Activated CD8-positive, alpha-beta T cell treated with anti-CD3 and anti-CD28 coated beads for 36 hours (primary cell): ENCODE results near the gene RNF19B. TPM values are rescaled to one million over a fixed set of nuclear protein-coding genes. Genes with fewer than 3 reads are reported as not detected.

ENCODE experiments used
- ATAC-seq: fragments of 200-7000 bp; cut with Tn5 transposase; one replicate; pipeline ENCODE4 v1.10.0; 2021; ENCODE audit warnings: mild to moderate bottlenecking, moderate library complexity
- CTCF ChIA-PET: fragments of 350-600 bp; sonication (Branson Sonifier 250); formaldehyde crosslinking; loops from one replicate; lab custom pipeline; 2021; ENCODE audit warnings: antibody characterized with exemption; lab: Charles Lee
- POLR2A ChIA-PET: fragments of 350-600 bp; sonication (Branson Sonifier 250); formaldehyde crosslinking; loops from one replicate; lab custom pipeline; 2021; ENCODE audit warnings: antibody characterized with exemption; lab: Charles Lee
- DNase-seq: peaks from one replicate; pipeline ENCODE4 v3.0.0-alpha.2; 2020
- H3K27ac Mint-ChIP-seq: one replicate; pipeline ENCODE4 v1.8.0; 2021; ENCODE audit warnings: mild to moderate bottlenecking, mixed read lengths
- H3K27me3 Mint-ChIP-seq: one replicate; pipeline ENCODE4 v1.8.0; 2021; ENCODE audit warnings: mixed read lengths
- H3K36me3 Mint-ChIP-seq: one replicate; pipeline ENCODE4 v1.8.0; 2021; ENCODE audit warnings: low read depth, mixed read lengths
- H3K4me1 Mint-ChIP-seq: one replicate; pipeline ENCODE4 v1.8.0; 2021; ENCODE audit warnings: low read depth, mixed read lengths
- H3K4me3 Mint-ChIP-seq: one replicate; pipeline ENCODE4 v1.8.0; 2021; ENCODE audit warnings: mild to moderate bottlenecking, moderate library complexity, mixed read lengths
- H3K9me3 Mint-ChIP-seq: one replicate; pipeline ENCODE4 v1.8.0; 2021; ENCODE audit warnings: mixed read lengths
- intact Hi-C: fragments of 100-400 bp; cut with micrococcal nuclease; formaldehyde crosslinking; loops from one replicate; pipeline ENCODE4 v1.10.0; 2022
- total RNA-seq, 2 experiments: library from RNA; stranded (reverse); gene quantifications; one replicate each; pipeline ENCODE4 v1.2.3, GENCODE V29; 2021
- TF ChIP-seq, protein P1 (sequence below): fragments of 200-600 bp; IDR thresholded peaks from one replicate; pipeline ENCODE4 v1.8.0; 2022; ENCODE audit warnings: antibody characterized with exemption, mild to moderate bottlenecking

The RNF19B gene
- total RNA-seq, 2 experiments from 2014 or later: 10.6 to 10.9 TPM

DNA sequence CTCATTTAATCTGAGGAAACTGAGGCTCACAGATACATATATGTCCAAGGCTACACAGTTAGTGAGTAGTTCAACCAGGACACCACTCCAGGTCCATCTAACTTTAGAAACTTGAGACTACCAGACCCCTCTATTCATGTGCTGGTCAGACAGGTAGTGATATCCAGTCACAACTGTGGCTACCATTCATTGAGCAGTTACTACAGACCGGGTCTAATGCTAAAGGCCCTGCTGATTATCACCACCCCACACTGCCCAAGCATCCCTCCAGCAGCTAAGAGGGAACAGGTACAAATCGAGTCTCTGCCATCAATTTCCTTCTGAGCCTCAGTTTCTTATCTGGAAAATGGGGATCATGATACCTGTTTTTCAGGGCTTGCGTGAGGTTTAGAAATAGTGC is 73.0 kb downstream of the RNF19B start:
- no peak overlapping the region for H3K27ac Mint-ChIP-seq
- DNase-seq (no peak), ATAC-seq (no peak)
- H3K9me3 Mint-ChIP-seq: no peaks in the 10 kb centered on the region
- no peak overlapping the region for H3K4me3 Mint-ChIP-seq
- H3K27me3 Mint-ChIP-seq: peaks cover 55% of the 10 kb centered on the region
- intact Hi-C loops: no loop called here
- no peaks in the 10 kb centered on the region for H3K36me3 Mint-ChIP-seq
- CTCF ChIA-PET: interaction anchor here (0.6 to 5.0 kb wide), 16 partner anchors 7 to 497 kb away, joined by 3 to 31 read pairs (median 6); partner anchors contain the start of gene BSDC1
- TF ChIP-seq, protein P1, sequence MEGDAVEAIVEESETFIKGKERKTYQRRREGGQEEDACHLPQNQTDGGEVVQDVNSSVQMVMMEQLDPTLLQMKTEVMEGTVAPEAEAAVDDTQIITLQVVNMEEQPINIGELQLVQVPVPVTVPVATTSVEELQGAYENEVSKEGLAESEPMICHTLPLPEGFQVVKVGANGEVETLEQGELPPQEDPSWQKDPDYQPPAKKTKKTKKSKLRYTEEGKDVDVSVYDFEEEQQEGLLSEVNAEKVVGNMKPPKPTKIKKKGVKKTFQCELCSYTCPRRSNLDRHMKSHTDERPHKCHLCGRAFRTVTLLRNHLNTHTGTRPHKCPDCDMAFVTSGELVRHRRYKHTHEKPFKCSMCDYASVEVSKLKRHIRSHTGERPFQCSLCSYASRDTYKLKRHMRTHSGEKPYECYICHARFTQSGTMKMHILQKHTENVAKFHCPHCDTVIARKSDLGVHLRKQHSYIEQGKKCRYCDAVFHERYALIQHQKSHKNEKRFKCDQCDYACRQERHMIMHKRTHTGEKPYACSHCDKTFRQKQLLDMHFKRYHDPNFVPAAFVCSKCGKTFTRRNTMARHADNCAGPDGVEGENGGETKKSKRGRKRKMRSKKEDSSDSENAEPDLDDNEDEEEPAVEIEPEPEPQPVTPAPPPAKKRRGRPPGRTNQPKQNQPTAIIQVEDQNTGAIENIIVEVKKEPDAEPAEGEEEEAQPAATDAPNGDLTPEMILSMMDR: no peak
- POLR2A ChIA-PET: no interaction called here
- peaks cover 5% of the 10 kb centered on the region for H3K4me1 Mint-ChIP-seq

DNA sequence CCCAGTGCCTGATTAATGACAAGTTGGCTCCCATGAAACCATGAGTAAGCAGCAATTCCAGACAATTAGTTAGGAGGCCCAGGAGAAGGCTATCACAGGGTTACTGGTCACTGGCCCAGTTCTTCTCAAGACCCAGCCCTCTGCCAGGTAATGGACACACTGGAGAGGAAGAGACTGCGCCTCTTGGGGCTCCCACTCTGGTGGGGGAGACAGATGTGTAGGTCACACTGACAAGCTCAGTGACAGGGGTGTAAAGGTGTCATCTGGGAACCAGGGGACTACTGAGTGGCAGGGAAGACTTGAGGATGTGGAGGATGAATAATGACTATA is 73.4 kb downstream of the RNF19B start:
- Mint-ChIP-seq H3K4me3 (no peak overlapping the region), H3K27ac (no peak overlapping the region), H3K9me3 (no peaks in the 10 kb centered on the region), H3K27me3 (peaks cover 52% of the 10 kb centered on the region), H3K36me3 (no peaks in the 10 kb centered on the region), H3K4me1 (peaks cover 5% of the 10 kb centered on the region)
- CTCF ChIA-PET: interaction anchor here (0.6 to 5.0 kb wide), 6 partner anchors 15 to 497 kb away, joined by 3 to 31 read pairs (median 7); partner anchors contain the start of gene BSDC1
- TF ChIP-seq, protein P1: no peak
- ATAC-seq: no peak
- intact Hi-C loops: no loop called here
- DNase-seq: no peak
- POLR2A ChIA-PET: no interaction called here

DNA sequence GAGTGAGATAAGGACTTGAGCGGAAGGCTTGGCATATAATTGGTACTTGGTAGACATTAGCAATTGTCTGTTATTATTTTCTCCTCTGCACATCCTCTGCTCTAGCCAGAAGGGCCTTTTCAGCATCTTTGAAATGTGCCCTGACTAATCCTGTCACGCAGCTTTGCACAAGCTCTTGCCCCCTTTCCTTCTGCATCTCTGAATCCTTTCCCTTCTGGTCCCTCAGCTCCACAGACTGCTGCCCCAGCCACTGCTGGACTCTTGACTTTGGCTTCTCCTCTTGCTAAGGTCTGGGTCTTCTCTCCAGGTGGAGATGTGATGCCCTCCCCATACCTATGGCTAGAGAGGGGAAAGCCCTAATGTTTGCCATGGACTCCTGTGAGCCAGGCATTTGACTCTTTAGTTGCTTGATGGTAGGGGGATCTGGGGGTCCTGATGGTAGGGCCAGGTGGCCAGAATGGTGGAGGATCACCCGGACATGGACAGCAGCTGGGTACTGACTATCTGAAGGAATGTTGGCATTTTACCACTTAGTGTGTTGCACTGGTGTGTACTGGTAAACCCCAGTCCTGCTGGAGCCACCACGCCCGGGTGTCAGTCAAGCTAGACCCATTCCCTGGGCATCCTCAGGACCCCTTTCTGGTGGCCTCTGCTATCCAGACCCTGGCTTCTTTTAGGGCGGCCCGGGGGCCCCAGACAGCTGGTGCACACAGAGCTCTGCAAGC is 73.9 kb downstream of the RNF19B start:
- CTCF ChIA-PET: interaction anchor here (0.6 to 5.0 kb wide), 3 partner anchors 14 to 61 kb away, joined by 3 to 31 read pairs (median 8); no protein-coding TSS in a partner anchor
- ATAC-seq: no peak
- H3K4me1 Mint-ChIP-seq: peaks cover 5% of the 10 kb centered on the region
- no peak overlapping the region for H3K4me3 Mint-ChIP-seq
- POLR2A ChIA-PET: no interaction called here
- H3K27me3 Mint-ChIP-seq: peaks cover 51% of the 10 kb centered on the region
- TF ChIP-seq, protein P1: no peak
- no peaks in the 10 kb centered on the region for H3K9me3 Mint-ChIP-seq
- H3K36me3 Mint-ChIP-seq: no peaks in the 10 kb centered on the region
- DNase-seq: no peak
- H3K27ac Mint-ChIP-seq: no peak overlapping the region
- intact Hi-C loops: no loop called here

DNA sequence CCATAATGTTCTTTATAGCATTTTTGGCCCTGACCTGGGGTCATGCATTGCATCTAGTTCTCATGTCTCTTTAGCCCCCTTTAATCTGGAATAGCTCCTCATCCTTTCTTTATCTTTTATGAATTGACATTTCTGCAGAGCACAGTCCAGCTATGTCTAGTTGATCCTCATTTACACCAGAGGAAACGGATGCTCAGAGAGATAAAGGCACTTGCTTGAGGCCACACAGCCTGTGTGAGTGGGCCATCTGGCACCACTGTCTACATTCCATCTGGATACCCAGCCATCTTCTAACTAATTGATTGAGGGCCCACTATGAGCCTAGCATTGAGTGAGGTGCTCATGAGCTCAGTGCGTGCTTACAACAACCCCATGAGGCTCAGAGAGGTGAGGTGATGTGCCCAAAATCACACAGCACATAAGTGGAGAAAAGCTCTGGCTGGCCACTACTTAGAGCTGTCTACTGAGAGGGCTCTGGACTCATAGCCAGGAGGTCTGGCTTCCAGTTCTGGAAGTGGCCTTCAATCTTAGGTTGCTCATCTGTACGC is 74.8 kb downstream of the RNF19B start:
- H3K27ac Mint-ChIP-seq: no peak overlapping the region
- ATAC-seq: no peak

More for the DNA sequence above, 74.8 kb downstream of the RNF19B start:
- CTCF ChIA-PET: interaction anchor here (0.8 to 5.0 kb wide), 2 partner anchors 14 to 167 kb away, joined by 3 to 31 read pairs; no protein-coding TSS in a partner anchor
- intact Hi-C loops: no loop called here
- TF ChIP-seq, protein P1: no peak
- peaks cover 58% of the 10 kb centered on the region for H3K27me3 Mint-ChIP-seq
- H3K4me1 Mint-ChIP-seq: peaks cover 5% of the 10 kb centered on the region
- no peak overlapping the region for H3K4me3 Mint-ChIP-seq
- no peak for DNase-seq
- POLR2A ChIA-PET: no interaction called here
- H3K9me3 Mint-ChIP-seq: no peaks in the 10 kb centered on the region
- H3K36me3 Mint-ChIP-seq: no peaks in the 10 kb centered on the region
